HUDEP-2 (cell line): Measurements from ENCODE around the gene GNG7.
"Not testable (repeated sequence)": the region's sequence is repeated elsewhere in the genome, so short reads cannot be mapped to it uniquely, and the experiment has no call there.

Experiments
- DNase-seq, 76 experiments: peaks; one replicate each; lab custom pipeline; 2025; ENCODE audit not compliant: unreplicated experiment in 76 of 76; lab: John Stamatoyannopoulos, UW

The GNG7 gene

GRCh38 chr19:2679439-2679838 lies 23.1 kb downstream of the GNG7 start:
- DNase-seq, result no peak

- not testable (repeated sequence) for DNase-seq
Measured at GRCh38 chr19:2678948-2679347, 23.5 kb downstream of the GNG7 start.

GRCh38 chr19:2678044-2678671 lies 24.3 kb downstream of the GNG7 start:
- DNase-seq, result no peak

- no peak for DNase-seq
Measured at GRCh38 chr19:2676823-2677222, 25.7 kb downstream of the GNG7 start.

- no peak for DNase-seq
Measured at GRCh38 chr19:2675892-2676291, 26.6 kb downstream of the GNG7 start.

- no peak for DNase-seq
Measured at GRCh38 chr19:2670217-2670616, 32.3 kb downstream of the GNG7 start.

- no peak for DNase-seq
Measured at GRCh38 chr19:2668175-2668763, 34.2 kb downstream of the GNG7 start.

GRCh38 chr19:2667349-2667748 lies 35.1 kb downstream of the GNG7 start:
- not testable (repeated sequence) for DNase-seq

GRCh38 chr19:2666344-2666994 lies 36.0 kb downstream of the GNG7 start:
- DNase-seq, result no peak

- no peak for DNase-seq
Measured at GRCh38 chr19:2665103-2665502, 37.4 kb downstream of the GNG7 start.

GRCh38 chr19:2663920-2664571 lies 38.4 kb downstream of the GNG7 start:
- peak in 2 of 76 experiments; percentile 7 to 14 for DNase-seq

- peak in 9 of 76 experiments; percentile 3 to 44 (median 23) for DNase-seq
Measured at GRCh38 chr19:2661615-2662014, 40.9 kb downstream of the GNG7 start.

GRCh38 chr19:2659856-2660432 lies 42.5 kb downstream of the GNG7 start:
- DNase-seq, result no peak

GRCh38 chr19:2656533-2656932 lies 46.0 kb downstream of the GNG7 start:
- DNase-seq, result no peak

- no peak for DNase-seq
Measured at GRCh38 chr19:2653710-2654707, 48.5 kb downstream of the GNG7 start.

- no peak for DNase-seq
Measured at GRCh38 chr19:2653218-2653617, 49.3 kb downstream of the GNG7 start.

- DNase-seq, result no peak
Measured at GRCh38 chr19:2652504-2653099, 49.9 kb downstream of the GNG7 start.

- DNase-seq, result not testable (repeated sequence)
Measured at GRCh38 chr19:2651002-2651733, 51.3 kb downstream of the GNG7 start.

GRCh38 chr19:2650515-2650914 lies 52.0 kb downstream of the GNG7 start:
- no peak for DNase-seq
